OCI-LY1 (cell line): ENCODE measurements around the gene SLC39A9.

Experiments
- H2AFZ ChIP-seq: fragments of 200-600 bp; sonication (generic), shearing (Covaris generic); 2 replicates; pipeline ENCODE4 v1.6.0; 2014; ENCODE audit warnings: antibody characterized with exemption, mild to moderate bottlenecking, low read length
- H3F3A ChIP-seq: fragments of 200-600 bp; sonication (generic), shearing (Covaris generic); 2 replicates; pipeline ENCODE4 v1.6.0; 2014; ENCODE audit warnings: mild to moderate bottlenecking, antibody characterized with exemption, low read length, moderate library complexity; ENCODE audit not compliant: insufficient read depth
- H3K27ac ChIP-seq: fragments of 200-600 bp; sonication (generic); 2 replicates; pipeline ENCODE4 v1.5.1; 2014; ENCODE audit warnings: low read length, mixed run types, mild to moderate bottlenecking, low read depth; ENCODE audit not compliant: poor library complexity, severe bottlenecking
- H3K27me3 ChIP-seq: fragments of 200-600 bp; sonication (generic); 2 replicates; pipeline ENCODE4 v1.6.0; 2014; ENCODE audit warnings: antibody characterized with exemption, mild to moderate bottlenecking, low read length, moderate library complexity; ENCODE audit not compliant: insufficient read depth
- H3K36me3 ChIP-seq: fragments of 200-600 bp; sonication (generic); 2 replicates; pipeline ENCODE4 v1.6.1; 2014; ENCODE audit warnings: mild to moderate bottlenecking, antibody characterized with exemption, low read length, moderate library complexity, mixed read lengths; ENCODE audit not compliant: insufficient read depth
- H3K4me1 ChIP-seq: fragments of 200-600 bp; sonication (generic); 2 replicates; pipeline ENCODE4 v1.5.1; 2014; ENCODE audit warnings: mild to moderate bottlenecking, low read length, moderate library complexity; ENCODE audit not compliant: insufficient read depth, severe bottlenecking
- H3K4me2 ChIP-seq: fragments of 200-600 bp; sonication (generic), shearing (Covaris generic); 2 replicates; pipeline ENCODE4 v1.6.1; 2014; ENCODE audit warnings: low read length
- H3K4me3 ChIP-seq: fragments of 200-600 bp; sonication (generic); 2 replicates; pipeline ENCODE4 v1.5.1; 2014; ENCODE audit warnings: low read length, low read depth, mild to moderate bottlenecking, mixed read lengths; ENCODE audit not compliant: poor library complexity, severe bottlenecking
- H3K79me2 ChIP-seq: fragments of 200-600 bp; shearing (Covaris generic); 2 replicates; pipeline ENCODE4 v1.6.1; 2016; ENCODE audit warnings: mixed run types, low read length, mixed read lengths; ENCODE audit not compliant: insufficient read depth
- H3K9ac ChIP-seq: fragments of 200-600 bp; sonication (generic), shearing (Covaris generic); 2 replicates; pipeline ENCODE4 v1.6.1; 2014; ENCODE audit warnings: mild to moderate bottlenecking, low read length, mixed read lengths
- H3K9me2 ChIP-seq: fragments of 200-600 bp; sonication (generic), shearing (Covaris generic); 2 replicates; pipeline ENCODE4 v1.6.1; 2014; ENCODE audit warnings: low read depth, mild to moderate bottlenecking, low read length, mixed read lengths
- H3K9me3 ChIP-seq: fragments of 200-600 bp; shearing (Covaris generic); 2 replicates; pipeline ENCODE4 v1.6.1; 2014; ENCODE audit warnings: low read length, mixed read lengths
- H4K20me1 ChIP-seq: fragments of 200-600 bp; sonication (generic), shearing (Covaris generic); 2 replicates; pipeline ENCODE4 v1.6.0; 2016; ENCODE audit warnings: mild to moderate bottlenecking, low read length; ENCODE audit not compliant: insufficient read depth
- CTCF ChIP-seq: fragments of 200-600 bp; sonication (generic), shearing (Covaris generic); IDR thresholded peaks from 2 replicates; pipeline ENCODE4 v1.5.1; 2017; ENCODE audit warnings: mild to moderate bottlenecking, antibody characterized with exemption, low read length, moderate library complexity, mixed read lengths
- EZH2 ChIP-seq: fragments of 200-600 bp; sonication (generic), shearing (Covaris generic); IDR thresholded peaks from 2 replicates; pipeline ENCODE4 v1.8.0; 2017; ENCODE audit warnings: borderline replicate concordance, mixed run types, mild to moderate bottlenecking, antibody characterized with exemption, low read length, moderate library complexity, mixed read lengths

The SLC39A9 gene

DNA sequence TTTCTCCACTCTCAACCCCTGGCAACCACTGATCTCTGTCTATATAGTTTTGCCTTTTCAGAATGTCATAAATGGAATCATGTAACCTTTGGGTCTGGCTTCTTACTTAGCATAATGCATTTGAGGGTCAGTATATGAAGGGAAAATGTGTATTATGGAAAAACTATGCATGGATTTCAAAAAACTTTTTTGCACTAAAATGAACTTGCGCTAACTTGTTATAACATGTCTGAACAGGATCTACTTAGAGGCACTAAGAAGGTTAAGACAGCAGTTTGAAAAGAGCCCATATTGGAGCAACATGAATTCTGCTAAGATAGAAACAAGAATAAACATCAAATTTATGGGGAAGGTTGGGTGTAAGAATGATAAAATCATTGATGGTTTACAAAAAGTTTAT lies 29.1 kb downstream of the SLC39A9 start:
- H3K79me2 ChIP-seq: no peaks in the 10 kb centered on the region
- H3K4me1 ChIP-seq: no peaks in the 10 kb centered on the region
- peaks cover 41% of the 10 kb centered on the region for H3K36me3 ChIP-seq
- H2AFZ ChIP-seq: no peak overlapping the region
- TF ChIP-seq CTCF (no peak), EZH2 (no peak)
- no peaks in the 10 kb centered on the region for H3F3A ChIP-seq
- peaks cover 2% of the 10 kb centered on the region; the same call in 1 of the 2 replicates for H3K9me3 ChIP-seq
- H4K20me1 ChIP-seq: no peaks in the 10 kb centered on the region
- H3K27ac ChIP-seq: no peak overlapping the region
- no peaks in the 10 kb centered on the region for H3K9me2 ChIP-seq
- no peak overlapping the region for H3K4me3 ChIP-seq
- H3K9ac ChIP-seq: no peak overlapping the region
- no peak overlapping the region for H3K4me2 ChIP-seq
- no peaks in the 10 kb centered on the region for H3K27me3 ChIP-seq

DNA sequence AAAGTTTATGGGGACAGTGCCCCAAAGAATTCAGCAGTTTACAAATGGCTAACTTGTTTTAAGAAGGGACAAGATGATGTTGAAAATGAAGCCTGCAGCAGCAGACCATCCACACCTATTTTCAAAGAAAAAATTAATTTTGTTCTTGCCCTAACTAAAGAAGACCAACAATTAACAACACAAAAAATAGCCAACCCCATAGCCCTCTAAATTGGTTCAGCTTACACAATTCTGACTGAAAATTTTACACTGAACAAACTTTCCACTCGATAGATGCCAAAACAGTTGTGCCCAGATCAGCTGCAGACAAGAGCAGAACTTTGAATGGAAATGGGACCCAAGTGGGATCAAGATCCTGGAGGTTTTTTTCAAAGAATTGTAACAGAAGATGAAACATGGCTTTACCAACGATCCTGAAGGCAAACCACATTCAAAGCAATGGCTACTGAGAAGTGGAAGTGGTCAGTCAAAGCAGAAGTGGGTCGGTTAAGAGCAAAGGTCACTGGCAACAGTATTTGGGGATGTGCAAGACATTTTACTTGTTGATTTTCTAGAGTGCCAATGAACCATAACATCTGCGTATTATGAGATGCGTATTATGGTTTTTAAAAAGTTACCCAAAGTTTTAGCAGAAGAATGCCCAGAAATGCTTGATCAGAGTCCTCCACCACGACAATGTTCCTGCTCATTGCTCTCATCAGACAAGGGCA lies 30.0 kb downstream of the SLC39A9 start:
- no peaks in the 10 kb centered on the region for H3K4me1 ChIP-seq
- H3F3A ChIP-seq: no peaks in the 10 kb centered on the region
- peaks cover 4% of the 10 kb centered on the region; the same call in 1 of the 2 replicates for H3K9me3 ChIP-seq
- H2AFZ ChIP-seq: no peak overlapping the region
- H3K36me3 ChIP-seq: peaks cover 41% of the 10 kb centered on the region
- no peak overlapping the region for H3K4me2 ChIP-seq
- no peak overlapping the region for H3K27ac ChIP-seq
- H3K9me2 ChIP-seq: no peaks in the 10 kb centered on the region
- H4K20me1 ChIP-seq: no peaks in the 10 kb centered on the region
- no peak overlapping the region for H3K4me3 ChIP-seq
- H3K27me3 ChIP-seq: no peaks in the 10 kb centered on the region
- no peak overlapping the region for H3K9ac ChIP-seq
- TF ChIP-seq CTCF (no peak), EZH2 (no peak)
- H3K79me2 ChIP-seq: no peaks in the 10 kb centered on the region

DNA sequence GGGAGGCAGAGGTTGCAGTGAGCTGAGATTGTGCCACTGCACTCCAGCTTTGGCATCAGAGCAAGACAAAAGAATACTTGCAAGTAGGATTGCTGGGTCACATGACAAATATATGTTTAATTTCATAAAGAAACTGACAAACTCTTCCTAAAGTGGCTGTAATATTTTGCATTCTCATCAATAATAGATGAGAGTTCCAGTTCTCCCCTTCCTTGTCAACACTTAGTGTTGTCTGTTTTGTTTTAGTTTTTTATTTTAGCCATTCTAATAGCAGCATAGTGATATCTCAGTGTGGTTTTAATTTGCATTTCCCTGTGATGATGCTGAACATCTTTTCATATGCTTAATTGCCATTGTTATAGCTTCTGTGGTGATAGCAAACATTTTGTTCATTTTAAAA lies 31.2 kb downstream of the SLC39A9 start:
- no peak overlapping the region for H2AFZ ChIP-seq
- no peaks in the 10 kb centered on the region; the same call in 1 of the 2 replicates for H3K79me2 ChIP-seq
- H4K20me1 ChIP-seq: no peaks in the 10 kb centered on the region
- TF ChIP-seq EZH2 (no peak), CTCF (no peak)
- H3K9ac ChIP-seq: no peak overlapping the region
- H3K9me2 ChIP-seq: no peaks in the 10 kb centered on the region
- peaks cover 33% of the 10 kb centered on the region for H3K36me3 ChIP-seq
- H3K4me2 ChIP-seq: no peak overlapping the region
- no peak overlapping the region for H3K4me3 ChIP-seq
- H3K9me3 ChIP-seq: peaks cover 4% of the 10 kb centered on the region; the same call in 1 of the 2 replicates
- no peaks in the 10 kb centered on the region for H3K27me3 ChIP-seq
- no peaks in the 10 kb centered on the region for H3F3A ChIP-seq
- H3K4me1 ChIP-seq: peaks cover 5% of the 10 kb centered on the region
- no peak overlapping the region for H3K27ac ChIP-seq
